Measurements from ENCODE around the gene BTBD9.

The BTBD9 gene

GRCh38 chr6:38179300-38179699 lies 460.4 kb downstream of the BTBD9 start:
- no peak for DNase-seq (ENCODE audit: low read depth, low spot score)

GRCh38 chr6:38178584-38178886 lies 461.2 kb downstream of the BTBD9 start:
- DNase-seq (ENCODE audit: low read depth, low spot score): no peak

DNA sequence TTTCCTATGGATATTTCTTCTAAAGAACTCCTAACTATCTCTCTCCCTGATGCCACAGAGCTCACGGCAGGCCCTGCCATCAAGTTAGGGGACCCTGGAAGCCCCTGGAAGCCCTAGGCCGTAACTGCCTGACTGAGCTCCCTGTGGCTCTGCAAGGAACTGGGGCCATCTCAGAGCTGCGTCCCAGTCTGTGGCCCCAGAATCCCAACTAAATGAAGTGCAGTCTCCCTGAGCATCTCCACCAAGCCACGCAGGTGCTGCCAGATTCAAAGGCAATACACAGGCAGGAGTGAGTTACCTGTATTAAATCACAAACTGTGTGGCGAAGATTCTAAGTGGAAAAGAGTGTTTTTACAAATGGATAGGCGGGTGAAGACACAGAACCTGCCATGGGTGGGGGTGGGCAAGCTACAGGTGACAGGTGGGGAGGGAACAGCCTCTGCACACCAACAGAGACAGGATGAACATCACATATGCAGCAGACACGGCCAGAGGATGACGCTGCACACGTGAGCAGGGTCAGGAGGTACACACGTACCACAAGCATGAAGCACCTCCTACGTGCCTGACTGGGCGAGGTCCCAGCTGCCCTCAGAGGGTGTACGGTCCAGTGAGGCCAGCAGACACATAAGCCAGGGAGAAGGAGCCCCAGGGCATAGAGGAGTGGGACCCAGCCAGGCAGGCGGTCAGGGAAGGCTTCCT lies 461.7 kb downstream of the BTBD9 start:
- DNase-seq (ENCODE audit: low read depth, low spot score): no peak

DNA sequence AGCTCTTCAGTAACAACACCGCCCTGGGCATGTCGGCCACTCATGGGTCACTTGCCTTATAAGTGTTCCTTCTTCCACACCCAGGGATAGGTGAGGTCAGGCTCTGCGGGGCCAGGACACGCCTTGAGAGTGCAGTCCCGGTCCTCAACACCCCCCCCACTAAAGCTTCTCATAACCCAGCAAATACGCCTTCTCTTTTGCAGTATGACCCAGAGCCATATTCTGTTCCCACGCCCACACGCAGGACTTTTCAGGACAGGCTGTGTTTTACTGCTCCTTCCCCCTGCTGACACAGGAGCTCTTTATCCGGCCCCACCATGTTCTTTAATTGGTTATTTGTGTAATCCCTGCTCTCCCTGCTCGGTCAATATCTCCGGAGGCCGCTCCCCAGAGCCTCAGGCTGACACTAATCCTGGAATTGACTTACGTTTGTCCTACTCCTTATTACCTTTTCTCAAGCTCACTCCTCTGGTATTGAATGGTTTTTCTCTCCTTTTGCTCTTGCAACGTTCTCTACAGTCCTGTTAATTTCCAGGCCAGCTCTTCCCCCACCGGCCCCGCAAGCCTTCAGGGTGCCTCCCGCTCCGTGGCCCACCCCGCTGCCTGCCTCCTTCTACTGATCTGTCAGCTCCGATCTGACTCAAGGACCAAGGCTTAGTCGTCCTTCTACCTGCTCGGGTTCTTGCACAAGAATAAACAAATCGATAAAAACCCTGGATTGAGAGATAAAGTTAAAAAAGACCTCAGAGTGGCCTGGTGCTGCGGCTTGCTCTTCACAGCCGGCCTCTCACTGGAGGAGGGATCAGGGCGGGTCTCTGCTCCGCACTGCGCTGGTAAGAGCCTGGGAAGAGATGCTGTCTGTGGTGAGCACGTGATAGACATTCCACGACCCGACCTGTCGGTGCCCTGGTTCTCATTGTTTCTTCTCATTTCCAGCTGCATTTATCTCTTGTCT lies 462.7 kb downstream of the BTBD9 start:
- no peak for DNase-seq (ENCODE audit: low read depth, low spot score)

- no peak for DNase-seq (ENCODE audit: low read depth, low spot score)
Observed at GRCh38 chr6:38175786-38176185, 463.9 kb downstream of the BTBD9 start.

- DNase-seq (ENCODE audit: low read depth, low spot score): no peak
Observed at GRCh38 chr6:38174806-38175495, 464.8 kb downstream of the BTBD9 start.

DNA sequence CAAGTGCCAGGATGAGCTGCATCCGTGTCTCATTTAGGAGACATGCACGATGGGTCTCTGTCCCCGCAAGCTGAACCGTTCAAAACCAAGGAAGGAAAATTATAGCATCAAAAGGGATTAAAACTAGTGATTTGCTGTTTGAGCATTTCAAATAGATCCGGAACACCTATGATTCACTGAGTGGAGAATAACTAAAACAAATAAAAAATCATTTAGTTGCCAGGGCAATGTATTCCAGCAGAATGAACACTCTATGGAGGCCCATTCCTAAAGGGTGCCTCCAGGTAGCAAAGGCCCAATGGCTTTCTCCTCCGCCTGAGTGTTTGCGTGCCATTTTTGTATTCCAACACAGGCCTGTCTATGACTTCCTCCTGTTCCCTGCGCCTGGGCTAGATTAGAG lies 465.4 kb downstream of the BTBD9 start:
- DNase-seq (ENCODE audit: low read depth, low spot score): no peak

DNA sequence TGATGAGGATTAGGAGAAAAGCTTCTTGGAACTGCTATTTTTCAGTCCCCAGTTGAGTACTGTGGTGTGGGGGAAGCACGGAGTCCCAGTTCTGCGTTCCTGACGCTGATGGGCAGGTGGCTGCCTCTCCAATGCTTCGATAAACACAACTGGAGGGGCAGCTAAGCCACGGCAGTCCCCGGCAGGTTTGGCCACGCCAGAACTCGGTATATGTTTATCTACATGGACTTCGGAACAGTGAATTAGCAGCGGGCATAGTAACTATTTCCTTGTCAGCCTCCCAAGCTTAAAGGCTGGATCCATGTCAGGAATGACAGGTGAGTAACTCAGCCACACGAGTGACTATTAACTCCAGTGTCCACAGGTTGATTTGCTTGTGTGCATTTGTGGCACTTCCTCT lies 465.8 kb downstream of the BTBD9 start:
- no peak for DNase-seq (ENCODE audit: low read depth, low spot score)

DNA sequence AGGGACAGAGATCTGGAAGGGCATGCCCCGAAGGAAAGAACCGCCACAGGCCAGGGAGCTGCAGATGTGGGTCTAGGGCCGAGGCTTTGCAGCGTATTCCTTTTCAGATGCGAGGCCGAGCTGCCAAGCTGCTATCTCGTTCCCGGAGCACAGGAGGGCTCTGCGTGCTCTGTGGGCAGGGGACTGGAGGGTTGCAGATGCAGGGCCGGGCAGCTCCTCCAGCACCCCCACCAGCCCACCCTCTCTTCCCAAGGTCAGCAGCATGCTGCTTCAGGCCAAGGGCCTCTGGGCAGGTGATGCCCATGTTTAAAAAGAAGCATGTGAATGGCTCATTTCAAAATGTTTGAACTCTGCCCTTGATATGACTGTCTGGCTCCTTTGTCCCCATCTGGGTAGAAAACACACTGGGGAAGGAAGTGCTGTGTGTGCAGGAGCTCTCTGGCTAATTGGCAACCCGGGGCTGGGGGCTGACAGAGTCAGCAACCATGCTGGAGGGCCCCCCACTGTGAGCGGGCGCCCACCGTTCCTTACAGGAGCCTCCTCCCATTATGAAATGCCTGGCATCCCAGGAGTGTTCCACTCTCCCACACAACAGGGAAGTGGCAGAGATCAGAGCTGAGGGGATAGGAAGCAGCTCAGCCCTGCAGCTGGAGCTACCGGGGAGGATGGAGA lies 466.9 kb downstream of the BTBD9 start:
- no peak for DNase-seq (ENCODE audit: low read depth, low spot score)

DNA sequence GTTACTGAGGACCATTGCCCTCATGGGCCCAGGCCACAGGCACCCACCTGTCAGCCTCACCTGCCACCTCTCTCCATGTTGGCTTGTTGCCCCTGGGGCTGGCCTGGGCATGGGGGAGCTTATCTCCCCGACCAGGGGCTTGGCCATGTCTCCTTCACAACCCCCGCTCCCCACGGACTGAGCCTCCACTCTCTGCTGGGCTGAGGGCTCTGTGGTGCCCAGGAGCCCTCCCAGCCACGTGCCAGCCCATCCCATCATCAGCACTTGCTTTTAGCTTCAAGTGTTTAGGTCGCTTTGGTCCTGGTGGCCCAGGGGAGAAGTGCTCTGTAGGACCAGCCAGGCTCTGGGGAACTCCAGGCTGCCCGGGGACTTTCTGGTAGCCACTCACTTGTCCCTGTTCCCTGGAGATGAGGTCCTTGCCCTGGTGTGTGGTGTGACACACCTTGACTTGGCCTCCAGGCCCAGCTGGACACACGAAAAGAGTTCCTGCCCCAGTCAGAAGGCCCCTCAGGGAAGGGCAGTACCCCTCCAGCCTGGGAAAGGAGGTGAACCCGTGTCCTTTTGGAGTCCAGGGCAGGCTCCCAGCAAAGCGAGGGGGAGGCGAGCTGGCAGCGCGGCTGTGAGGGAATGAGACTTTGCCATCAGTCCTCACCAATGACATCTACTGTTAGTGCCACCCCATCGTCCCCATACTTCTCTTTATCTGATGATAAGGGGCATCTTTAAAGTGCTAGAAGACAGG lies 467.6 kb downstream of the BTBD9 start:
- no peak for DNase-seq (ENCODE audit: low read depth, low spot score)

GRCh38 chr6:38170666-38171355 lies 468.9 kb downstream of the BTBD9 start:
- no peak for DNase-seq (ENCODE audit: low read depth, low spot score)

- no peak for DNase-seq (ENCODE audit: low read depth, low spot score)
Observed at GRCh38 chr6:38169977-38170526, 469.7 kb downstream of the BTBD9 start.

DNA sequence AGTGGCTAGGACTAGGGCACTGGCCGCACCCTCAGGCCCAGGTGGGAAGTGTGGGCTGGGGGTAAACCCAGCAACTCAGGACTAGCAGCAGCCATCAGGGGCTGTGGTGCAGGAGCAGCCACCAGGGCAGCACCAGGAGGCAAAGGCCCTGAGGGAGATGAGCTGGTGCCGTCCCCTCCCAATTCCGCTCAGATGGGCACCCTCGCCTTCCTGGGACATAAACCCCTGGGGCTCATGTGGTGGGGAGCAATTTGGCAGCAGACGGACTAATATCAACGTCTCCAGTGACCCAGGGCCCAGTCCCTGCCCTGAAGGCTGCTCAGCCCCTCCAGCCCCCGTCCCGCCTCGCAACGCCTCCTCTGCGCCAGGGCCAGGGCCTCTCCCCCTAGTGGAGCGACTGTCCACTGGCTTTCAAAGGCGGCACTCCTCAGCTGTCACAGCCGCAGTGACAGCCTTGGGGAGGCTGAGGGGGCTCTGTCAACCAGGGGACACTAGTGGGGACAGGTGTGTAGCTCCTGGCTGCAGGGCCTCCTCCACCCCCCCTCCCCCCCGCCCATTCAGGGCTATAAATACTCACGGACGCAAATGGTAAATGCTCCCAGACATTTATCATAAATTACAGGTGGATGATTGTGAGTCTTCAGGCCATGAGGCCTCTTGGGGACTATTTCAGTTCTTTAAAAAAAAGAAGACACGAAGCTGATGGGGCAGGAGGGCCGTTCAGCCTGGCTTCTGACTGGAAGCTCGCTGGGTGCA lies 470.3 kb downstream of the BTBD9 start:
- no peak for DNase-seq (ENCODE audit: low read depth, low spot score)

GRCh38 chr6:38168699-38169098 lies 471.0 kb downstream of the BTBD9 start:
- DNase-seq (ENCODE audit: low read depth, low spot score): no peak

DNA sequence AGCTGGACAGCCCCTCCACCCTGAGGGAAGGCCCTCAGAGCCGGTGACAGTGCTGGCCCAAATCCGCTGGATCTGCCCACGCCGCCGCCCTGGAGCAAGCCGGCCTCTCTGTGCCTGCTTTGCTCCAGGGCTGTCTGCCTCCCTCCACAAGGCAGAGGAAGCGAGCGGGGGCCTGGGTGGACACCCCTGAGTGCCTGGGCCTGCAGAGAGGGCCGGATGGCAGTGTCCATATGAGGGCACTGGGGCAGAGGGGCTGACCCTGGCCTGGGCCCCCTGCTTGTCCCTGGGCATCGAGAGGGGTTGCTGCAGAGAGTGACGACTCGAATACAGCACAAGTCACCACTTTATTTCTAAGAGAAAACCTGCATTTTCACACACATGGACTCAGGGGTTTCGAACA lies 471.6 kb downstream of the BTBD9 start:
- no peak for DNase-seq (ENCODE audit: low read depth, low spot score)

DNA sequence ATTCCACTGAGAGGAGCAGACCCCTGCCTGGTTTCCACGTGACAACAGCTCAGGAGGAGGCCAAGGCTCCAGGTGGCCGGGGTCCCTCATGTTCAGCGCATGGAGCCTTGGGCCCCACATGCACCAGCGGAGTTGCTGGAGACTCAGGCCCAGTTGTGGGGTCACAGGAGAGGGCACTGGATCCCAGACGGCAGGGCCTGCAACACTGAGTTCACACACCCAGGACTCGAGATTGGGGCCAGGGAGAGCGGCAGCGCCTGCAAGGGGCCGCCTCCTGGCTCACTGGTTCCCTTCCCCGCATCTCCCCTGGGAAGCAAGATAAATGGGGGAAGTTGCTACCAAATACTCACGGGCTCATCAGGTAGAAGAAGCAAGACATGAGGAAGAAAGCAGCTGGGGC lies 472.1 kb downstream of the BTBD9 start:
- DNase-seq (ENCODE audit: low read depth, low spot score): no peak

DNA sequence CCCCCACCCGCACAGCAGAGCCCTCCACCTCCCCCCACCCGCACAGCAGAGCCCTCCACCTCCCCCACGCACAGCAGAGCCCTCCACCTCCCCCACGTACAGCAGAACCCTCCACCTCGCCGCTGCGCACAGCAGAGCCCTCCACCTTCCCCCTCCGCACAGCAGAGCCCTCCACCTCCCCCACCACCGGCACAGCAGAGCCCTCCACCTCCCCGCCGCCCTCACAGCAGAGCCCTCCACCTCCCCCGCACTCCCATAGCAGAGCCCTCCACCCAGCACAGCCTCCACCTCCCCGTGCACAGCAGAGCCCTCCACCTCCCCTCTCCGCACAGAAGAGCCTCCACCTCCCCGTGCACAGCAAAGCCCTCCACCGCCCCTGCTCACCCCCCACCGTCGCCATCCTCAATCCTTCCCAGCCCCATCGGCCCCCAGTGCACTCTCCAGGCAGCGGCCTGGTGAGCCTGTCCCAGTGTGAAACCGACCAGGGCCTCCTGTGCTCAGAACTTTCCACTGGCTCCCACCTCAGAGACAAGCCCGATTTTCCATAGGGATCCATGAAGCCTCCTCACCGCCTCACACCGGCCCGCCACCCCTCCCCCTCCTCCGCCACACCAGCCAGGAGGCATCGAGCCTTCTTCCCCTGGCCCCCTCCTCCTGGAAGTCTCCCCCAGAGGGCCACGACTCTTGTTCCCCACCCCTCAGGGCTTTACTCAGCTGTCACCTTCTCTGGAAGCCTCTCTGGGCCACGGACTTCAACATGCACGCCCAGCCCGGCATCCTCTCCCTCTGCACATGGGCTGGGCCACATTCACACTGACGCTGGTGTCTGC lies 473.1 kb downstream of the BTBD9 start:
- DNase-seq (ENCODE audit: low read depth, low spot score): no peak

GRCh38 chr6:38164671-38165108 lies 475.0 kb downstream of the BTBD9 start:
- no peak for DNase-seq (ENCODE audit: low read depth, low spot score)

DNA sequence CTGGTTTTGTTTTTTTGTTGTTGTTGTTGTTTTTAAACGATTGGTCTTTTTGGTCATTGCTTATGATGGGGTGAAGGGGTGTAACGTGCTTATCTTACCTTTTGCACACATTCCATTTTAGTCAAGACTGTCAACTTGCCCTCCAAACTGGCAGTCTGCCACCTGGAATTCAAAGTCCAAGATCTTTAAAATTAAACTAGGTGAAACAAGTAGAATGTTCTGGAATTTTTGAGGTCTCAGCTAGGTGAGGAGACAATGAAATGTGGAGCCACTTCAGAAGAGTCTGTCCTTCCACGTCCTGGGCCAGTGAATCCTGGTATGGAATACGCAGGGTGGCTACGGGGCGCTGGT lies 475.6 kb downstream of the BTBD9 start:
- DNase-seq (ENCODE audit: low read depth, low spot score): no peak
